Measurements from ENCODE around the gene LIMS3.
"Not testable (repeated sequence)": the region's sequence is repeated elsewhere in the genome, so short reads cannot be mapped to it uniquely, and the experiment has no call there.

LIMS3 gene

DNA sequence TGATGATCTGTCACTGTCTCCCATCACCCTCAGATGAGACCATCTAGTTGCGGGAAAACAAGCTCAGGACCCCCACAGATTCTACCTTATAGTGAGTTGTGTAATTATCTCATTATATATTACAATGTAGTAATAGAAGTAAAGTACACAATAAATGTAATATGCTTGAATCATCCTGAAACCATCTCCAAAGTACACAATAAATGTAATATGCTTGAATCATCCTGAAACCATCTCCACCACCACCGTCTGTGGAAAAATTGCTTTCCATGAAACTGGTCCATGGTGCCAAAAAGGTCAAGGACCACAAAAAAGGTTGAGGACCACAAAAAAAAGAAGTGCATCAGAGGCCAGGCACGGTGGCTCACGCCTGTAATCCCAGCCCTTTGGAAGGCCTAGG, 29.3 kb downstream of the LIMS3 start:
- DNase-seq (ENCODE audit: low spot score), result not testable (repeated sequence)

- not testable (repeated sequence) for DNase-seq (ENCODE audit: low spot score)
Observed at GRCh38 chr2:109929222-109929621, 30.7 kb downstream of the LIMS3 start.

GRCh38 chr2:109936534-109936933, 38.0 kb downstream of the LIMS3 start:
- DNase-seq (ENCODE audit: low spot score), result not testable (repeated sequence)

DNA sequence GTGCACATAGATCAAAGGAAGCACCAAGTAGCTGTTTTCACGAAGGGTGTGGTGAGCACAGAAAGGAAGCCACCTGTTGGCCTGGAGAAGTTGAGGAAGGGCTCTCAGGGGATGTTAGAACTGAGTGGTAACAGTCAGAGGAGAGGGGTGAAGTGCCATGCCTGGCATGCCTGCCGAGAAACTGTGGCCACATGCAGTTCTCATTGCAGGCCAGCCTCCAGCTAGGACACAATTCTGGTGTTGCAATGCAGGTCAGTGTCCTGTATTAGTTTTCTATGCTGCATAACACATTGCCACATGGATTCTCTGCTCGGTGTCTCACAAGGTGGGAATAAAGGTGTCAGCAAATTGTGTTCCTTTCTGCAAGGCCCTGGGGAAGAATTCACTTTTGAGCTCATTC, 46.9 kb downstream of the LIMS3 start:
- DNase-seq (ENCODE audit: low spot score), result not testable (repeated sequence)

GRCh38 chr2:109947262-109947958, 48.9 kb downstream of the LIMS3 start:
- DNase-seq (ENCODE audit: low spot score), result not testable (repeated sequence)

GRCh38 chr2:109947959-109948520, 49.6 kb downstream of the LIMS3 start:
- DNase-seq (ENCODE audit: low spot score), result not testable (repeated sequence)

DNA sequence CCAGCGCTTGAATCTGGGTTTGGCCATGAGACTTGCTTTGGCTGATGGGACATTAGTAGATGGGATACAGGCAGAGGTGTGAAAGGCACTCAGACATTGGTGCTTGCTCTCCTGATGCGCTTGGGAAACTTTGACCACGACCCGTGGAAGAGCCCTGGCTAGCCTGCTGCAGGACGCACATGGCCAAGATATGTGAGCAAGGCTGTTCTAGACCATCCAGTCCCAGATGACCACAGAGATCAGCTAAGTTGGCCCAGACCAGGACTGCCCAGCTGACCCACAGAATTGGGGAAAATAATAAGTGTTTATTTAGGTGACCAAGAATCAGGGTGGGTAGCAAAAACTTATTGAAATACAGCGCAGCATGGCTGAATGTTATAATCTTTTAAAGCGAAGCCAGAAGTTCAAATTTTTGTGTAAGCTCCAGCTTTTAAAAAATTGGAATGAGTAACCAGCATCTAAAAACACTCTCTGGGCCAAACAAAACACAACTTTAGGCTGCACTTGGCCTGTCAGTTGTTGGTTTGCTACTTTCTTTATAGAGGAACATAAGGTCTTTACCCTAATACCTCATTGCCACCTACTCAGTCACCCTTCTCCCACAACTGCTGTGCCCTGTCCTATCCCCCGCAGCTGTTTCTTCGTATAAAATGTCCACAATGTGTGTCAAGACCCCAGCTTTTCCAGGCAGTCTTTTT, 51.8 kb downstream of the LIMS3 start:
- not testable (repeated sequence) for DNase-seq (ENCODE audit: low spot score)

GRCh38 chr2:109963942-109964341, 65.5 kb downstream of the LIMS3 start:
- not testable (repeated sequence) for DNase-seq (ENCODE audit: low spot score)

- not testable (repeated sequence) for DNase-seq (ENCODE audit: low spot score)
Observed at GRCh38 chr2:109965482-109965881, 67.0 kb downstream of the LIMS3 start.

- DNase-seq (ENCODE audit: low spot score), result not testable (repeated sequence)
Observed at GRCh38 chr2:109966107-109966736, 67.7 kb downstream of the LIMS3 start.

- DNase-seq (ENCODE audit: low spot score), result not testable (repeated sequence)
Observed at GRCh38 chr2:109966858-109967257, 68.4 kb downstream of the LIMS3 start.

GRCh38 chr2:109969864-109970263, 71.4 kb downstream of the LIMS3 start:
- DNase-seq (ENCODE audit: low spot score), result not testable (repeated sequence)

GRCh38 chr2:109971710-109972109, 73.2 kb downstream of the LIMS3 start:
- DNase-seq (ENCODE audit: low spot score), result not testable (repeated sequence)
